Pulmonary artery endothelial cell (primary cell): Measurements from ENCODE around the gene BTN3A1. TPM values are rescaled to one million over a fixed set of nuclear protein-coding genes. Genes with fewer than 3 reads are reported as not detected.
"Not testable (repeated sequence)": the region's sequence is repeated elsewhere in the genome, so short reads cannot be mapped to it uniquely, and the experiment has no call there.

Experiments used
- DNase-seq: peaks from one replicate; pipeline ENCODE4 v3.0.0-alpha.2; 2011; ENCODE audit warnings: low read depth, low spot score
- total RNA-seq: library from RNA; depleted of rRNA; stranded (reverse); fragments of >200 nt; gene quantifications from 2 replicates; pipeline ENCODE4 v1.2.3, GENCODE V29; 2014

The BTN3A1 gene
- total RNA-seq, 1 donor from 2014 or later, result 9.2 TPM

DNA sequence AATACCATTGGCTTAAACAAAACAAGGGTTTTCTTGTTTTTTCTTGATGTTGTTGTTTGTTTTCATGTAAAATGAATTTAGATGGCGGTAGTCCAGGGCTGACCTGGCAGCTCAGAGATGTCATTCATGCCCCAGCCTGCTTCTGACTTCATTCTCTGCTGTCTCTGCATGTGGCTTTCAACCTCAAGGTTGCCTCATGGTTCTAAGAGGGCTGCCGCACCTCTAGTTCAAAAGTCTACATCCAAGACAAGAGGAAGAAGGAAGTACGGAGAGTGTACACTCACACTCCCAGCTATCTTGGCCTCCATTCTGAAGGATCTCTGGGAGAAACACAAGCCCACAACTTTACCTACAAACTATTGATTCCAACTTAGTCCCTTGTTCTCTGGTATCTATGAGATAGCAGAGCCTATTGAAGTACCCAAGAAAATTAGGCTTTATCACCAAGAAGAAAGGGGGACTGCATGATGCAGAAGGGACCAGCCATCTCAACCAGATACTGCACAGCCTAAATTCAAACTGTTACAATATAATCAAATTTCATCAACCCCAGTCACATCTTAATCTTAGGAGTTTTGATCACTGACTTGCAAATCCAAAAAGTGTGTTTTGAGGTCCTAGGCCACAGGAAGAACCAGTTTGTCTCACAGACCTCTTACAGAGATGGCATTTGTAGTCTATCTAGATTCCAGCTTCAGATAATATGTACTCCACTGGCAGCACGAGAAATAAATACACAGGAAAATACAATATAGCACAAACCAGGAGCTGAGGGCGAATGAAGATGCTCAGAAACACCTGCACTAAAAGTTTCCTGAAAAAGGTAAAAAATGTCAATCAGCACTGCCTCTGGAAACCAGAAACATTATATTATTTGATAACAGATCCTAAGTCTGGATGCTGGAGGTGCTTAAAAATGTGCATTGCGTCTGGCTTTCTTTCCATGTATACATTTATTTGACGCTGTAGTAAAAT, 37.4 kb downstream of the BTN3A1 start:
- DNase-seq, result no peak

- no peak for DNase-seq
Observed at GRCh38 chr6:26440977-26441358, 38.9 kb downstream of the BTN3A1 start.

DNA sequence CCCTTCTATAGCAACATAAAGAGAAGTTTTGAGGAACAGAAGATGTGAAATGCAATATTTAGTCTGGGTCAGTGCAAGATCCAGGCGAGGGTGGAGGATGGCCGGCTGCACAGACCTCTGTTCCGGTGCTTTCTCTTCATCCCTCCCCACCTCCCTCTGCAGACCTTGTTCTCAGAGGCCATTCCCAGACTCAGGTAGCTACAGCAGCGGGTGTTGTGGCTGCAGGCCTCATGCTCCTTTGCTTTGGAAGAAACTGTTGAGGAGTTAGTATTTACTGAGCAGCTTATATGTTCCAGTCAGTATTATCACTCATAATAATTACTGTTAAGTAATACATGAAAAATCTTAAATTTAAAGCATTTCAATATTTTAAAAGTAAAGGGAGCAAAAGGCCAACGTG, 39.9 kb downstream of the BTN3A1 start:
- DNase-seq, result no peak

DNA sequence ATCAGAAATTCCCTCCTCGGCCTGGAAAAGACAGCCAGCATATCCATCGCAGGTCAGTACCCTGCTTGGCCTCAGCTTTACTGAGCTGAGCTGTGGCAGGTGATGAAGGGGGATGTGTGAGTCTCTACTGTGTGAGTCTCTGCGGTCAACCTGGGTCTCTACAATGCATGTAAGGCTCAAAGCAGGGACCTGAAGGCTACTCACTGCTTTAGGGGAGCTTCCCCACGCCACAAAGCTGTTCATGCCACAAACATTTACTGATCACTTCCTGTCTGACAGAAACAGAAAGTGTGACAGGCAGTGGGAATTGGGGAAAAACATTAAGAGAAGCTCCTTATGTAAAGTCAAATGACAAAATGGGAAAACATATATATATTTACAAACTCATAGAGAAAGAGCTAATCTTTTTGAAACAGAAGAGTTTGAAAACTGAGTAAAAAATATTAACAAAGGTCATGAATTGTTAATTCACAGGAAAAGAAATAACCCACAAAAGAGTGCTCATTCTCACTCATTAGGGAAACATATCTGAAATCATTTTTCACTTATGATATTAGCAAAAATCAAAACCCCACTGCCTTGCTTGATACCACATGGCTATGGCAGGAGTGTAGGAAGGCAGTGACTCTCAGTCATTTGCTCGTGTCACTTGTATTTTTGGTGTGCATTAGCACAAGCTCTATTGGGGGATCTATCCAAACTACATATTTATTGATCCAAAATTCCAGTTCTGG, 44.0 kb downstream of the BTN3A1 start:
- no peak for DNase-seq

DNA sequence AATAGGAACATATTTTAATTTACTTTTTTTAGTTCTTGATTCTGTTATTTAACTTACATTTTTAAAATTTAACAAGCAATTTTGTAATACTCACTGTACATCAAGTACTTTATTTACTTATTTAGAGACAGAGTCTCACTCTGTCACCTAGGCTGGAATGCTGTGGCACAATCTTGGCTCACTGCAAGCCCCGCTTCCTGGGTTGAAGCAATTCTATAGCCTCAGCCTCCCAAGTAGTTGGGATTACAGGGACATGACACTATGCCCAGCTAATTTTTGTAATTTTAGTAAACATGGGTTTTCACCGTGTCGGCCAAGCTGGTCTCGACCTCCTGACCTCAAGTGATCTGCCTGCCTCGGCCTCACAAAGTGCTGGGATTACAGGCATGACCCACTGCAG, 45.2 kb downstream of the BTN3A1 start:
- DNase-seq, result no peak

DNA sequence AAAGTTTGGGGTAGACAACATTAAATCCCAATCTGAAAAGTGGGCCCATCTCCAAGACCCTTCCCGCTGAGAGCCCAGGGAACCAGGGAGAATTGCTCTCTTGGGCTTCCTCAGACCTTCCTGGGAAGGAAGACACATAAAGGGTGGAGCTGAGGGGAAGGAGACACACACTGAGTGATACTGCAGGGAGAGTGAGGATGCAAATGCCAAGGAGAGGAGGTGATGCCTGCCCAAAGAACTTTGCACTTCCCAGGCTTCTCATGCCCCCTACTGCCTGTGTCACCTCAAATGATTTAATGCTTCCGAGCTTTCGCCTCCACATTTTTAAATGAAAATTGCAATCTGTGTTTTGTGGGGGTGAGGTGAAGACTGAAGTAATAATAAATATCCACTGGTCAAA, 48.2 kb downstream of the BTN3A1 start:
- no peak for DNase-seq

GRCh38 chr6:26452631-26453235, 50.7 kb downstream of the BTN3A1 start:
- DNase-seq, result no peak

- DNase-seq, result no peak
Observed at GRCh38 chr6:26454631-26455030, 52.6 kb downstream of the BTN3A1 start.

DNA sequence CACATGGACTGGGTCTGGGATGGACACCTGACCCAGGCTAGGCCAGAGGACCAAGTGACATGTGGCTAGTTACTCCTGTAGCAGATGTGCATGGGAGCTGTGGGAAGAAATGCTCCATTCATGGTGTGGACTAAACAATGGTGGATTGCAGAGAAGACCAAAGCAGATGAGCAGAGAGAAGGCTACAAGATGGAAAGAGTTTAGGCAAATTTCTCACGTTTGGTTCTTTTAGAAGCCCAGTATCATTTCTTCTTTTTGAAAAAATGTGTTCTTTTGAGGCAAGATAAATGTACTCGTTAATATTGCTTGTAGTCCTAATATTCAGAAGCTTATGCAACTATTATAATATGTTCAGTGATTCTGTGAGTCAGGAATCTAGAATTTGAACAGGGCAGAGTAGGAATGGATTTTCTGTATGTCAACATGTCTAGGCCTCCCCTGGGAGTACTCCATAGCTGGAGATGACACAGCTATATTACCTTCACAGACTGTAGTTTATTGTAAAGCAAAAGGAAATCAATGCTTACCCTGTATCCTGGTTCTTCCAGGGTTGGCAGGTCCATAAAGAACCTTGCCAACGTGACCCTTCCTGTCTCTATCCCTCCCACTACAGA, 53.4 kb downstream of the BTN3A1 start:
- DNase-seq, result no peak

DNA sequence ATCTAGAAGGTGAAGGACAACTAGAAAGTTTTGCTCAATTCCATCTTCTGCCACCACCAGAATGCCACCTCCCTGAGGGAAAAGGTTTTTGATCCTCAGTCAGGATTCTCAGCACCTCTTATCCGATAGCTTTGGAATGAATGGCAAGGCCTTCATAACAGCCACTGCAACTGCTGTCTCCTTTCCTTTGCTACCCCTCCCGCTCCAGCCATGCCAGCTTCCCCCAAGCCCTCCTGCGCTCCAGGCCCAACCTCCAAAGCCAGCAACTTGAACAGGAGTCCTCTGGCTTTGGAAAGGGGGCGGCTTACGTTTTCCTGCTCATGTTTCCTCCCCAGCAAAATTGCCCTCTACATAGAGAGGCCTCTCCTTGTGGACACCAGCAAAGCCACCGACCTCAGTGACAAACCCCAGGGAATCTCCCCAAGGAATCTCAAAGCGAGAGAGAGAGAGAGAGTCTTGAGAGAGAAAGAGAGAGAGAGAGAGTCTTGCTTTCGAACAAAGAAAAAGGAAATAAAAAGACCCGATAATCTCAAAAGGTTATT, 55.3 kb downstream of the BTN3A1 start:
- peak; percentile 10 for DNase-seq

- DNase-seq, result peak; percentile 85
Observed at GRCh38 chr6:26457806-26458688, 56.0 kb downstream of the BTN3A1 start, which contains the start of gene BTN2A1. Gene BTN2A1, plus strand, starts transcription at chr6:26457955. Its CDS starts 682 bp downstream, at chr6:26458637.

- no peak for DNase-seq
Observed at GRCh38 chr6:26459023-26459810, 57.1 kb downstream of the BTN3A1 start.

- not testable (repeated sequence) for DNase-seq
Observed at GRCh38 chr6:26461353-26461752, 59.3 kb downstream of the BTN3A1 start.

- DNase-seq, result no peak
Observed at GRCh38 chr6:26464014-26464413, 61.9 kb downstream of the BTN3A1 start.

GRCh38 chr6:26464416-26465131, 62.5 kb downstream of the BTN3A1 start:
- DNase-seq, result no peak
